ENCODE measurements around the gene ARRDC1. TPM values are rescaled to one million over a fixed set of nuclear protein-coding genes. Genes with fewer than 3 reads are reported as not detected.

Gene ARRDC1
- total RNA-seq, 2 donors from 2014 or later: 40.5 to 56.4 TPM

DNA sequence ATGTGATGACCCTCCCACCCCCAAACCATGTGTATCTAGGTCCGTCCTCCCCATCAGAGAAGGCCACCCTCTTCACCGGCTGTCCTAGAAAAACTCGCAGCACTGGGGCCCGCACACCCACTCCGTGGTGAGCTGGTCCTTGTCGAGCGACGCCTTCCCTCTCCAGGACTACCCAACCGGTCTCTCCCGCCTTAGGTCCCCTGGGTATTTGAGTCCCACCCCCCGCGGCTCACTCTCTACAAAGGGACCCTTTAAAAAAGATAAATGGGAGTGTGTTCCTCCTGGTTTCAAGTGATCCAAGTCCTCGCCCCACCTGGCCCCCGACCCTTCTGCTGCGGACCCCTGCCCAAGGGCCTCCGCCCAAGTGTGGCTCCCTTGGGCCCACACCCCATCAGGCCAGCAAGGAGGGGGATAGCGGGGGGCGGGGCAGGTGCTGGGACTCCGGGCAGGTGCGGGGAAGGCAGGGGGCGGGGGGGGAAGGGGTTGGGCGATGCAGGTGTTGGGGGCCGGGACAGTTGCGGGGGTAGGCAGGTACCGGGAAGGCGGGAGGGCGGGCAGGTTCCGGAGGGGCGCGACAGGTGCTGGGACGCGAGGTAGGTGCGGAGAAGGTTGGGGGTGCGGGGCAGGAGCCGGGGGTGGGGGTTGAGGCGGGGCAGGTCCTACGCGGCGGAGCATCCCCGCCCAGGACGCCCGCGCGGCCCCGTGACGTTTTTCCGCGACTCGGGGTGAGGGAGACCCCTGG, 970 bp upstream of the ARRDC1 start:
- H3K9me3 ChIP-seq: no peaks in the 10 kb centered on the region
- H3K4me3 ChIP-seq: peak overlapping the region; percentile 73
- DNase-seq (ENCODE audit: low spot score): no peak
- H3K36me3 ChIP-seq: no peaks in the 10 kb centered on the region
- TF ChIP-seq CTCF (IDR thresholded peaks at IDR 0.05): no peak
- no peak overlapping the region for H3K27ac ChIP-seq
- ATAC-seq (ENCODE audit: insufficient number of reproducible peaks, low FRiP score, low read depth): no peak
- H3K27me3 ChIP-seq (replicated peaks; ENCODE audit: insufficient read depth): no peaks in the 10 kb centered on the region
- peaks cover 15 to 41% of the 10 kb centered on the region in 2 donors for H3K4me1 ChIP-seq (ENCODE audit: control insufficient read depth in 1 of 2, low read depth in 2 of 2)

DNA sequence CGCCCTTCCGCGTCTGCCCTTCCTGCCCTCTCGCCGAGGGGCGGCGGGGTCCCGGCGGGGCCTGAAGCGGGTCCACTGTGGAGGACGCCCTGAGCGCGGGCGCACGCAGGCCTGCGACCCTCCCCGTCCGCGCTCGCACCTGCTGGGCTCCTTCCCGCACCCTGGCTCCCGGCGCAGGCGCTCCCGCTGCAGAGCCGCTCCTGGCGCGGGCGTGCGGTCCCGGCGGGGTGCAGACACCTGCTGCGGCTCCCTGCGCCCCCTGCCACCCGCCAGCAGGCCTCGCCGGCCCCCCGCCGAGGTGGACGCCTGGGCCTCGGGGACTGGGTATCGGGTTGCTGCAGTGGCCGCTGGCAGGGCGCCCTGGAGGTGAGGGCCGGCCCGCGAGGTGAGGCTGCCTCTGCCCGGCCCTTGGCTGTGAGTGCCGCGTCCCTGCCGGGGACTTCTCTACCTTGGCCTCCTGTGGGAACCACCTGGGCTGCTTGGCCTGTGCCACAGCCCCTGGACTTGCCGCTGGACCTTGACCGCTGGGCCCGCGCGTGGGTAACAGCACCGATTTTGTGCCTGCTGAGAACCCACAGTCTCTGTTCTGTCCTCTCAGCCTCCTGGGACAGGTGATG, 627 bp downstream of the ARRDC1 start:
- Histone ChIP-seq H3K36me3 (no peaks in the 10 kb centered on the region), H3K9me3 (no peaks in the 10 kb centered on the region), H3K4me1 (ENCODE audit: control insufficient read depth in 1 of 2, low read depth in 2 of 2) (peaks cover 15 to 41% of the 10 kb centered on the region in 2 donors), H3K27ac (peak overlapping the region; percentile 38 to 83), H3K4me3 (peak overlapping the region; percentile 89), H3K27me3 (replicated peaks; ENCODE audit: insufficient read depth) (no peaks in the 10 kb centered on the region)
- no peak for DNase-seq (ENCODE audit: low spot score)
- ATAC-seq (ENCODE audit: insufficient number of reproducible peaks, low FRiP score, low read depth): no peak
- no peak for TF ChIP-seq CTCF (IDR thresholded peaks at IDR 0.05)

DNA sequence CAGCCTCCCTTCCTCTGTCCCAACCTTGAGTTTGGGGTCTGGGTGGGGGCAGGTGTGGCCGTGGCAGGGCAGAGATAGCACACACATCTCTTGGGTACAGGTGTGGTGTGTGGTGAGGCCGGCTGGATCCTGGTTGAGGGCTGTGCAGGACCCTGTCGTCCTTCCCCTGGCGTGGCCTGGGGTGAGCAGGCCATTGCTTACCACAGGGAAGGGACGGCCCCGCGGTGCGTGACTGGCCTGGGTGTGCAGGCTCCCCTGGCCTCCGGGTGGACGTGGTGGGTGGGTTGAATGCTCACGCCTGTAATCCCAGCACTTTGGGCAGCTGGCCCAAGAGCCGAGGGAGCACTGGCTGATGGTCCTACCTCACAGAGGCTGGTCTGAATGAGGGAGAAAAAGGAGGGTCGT, 1.2 kb downstream of the ARRDC1 start:
- Histone ChIP-seq H3K36me3 (no peaks in the 10 kb centered on the region), H3K27me3 (replicated peaks; ENCODE audit: insufficient read depth) (no peaks in the 10 kb centered on the region), H3K27ac (no peak overlapping the region), H3K4me1 (ENCODE audit: control insufficient read depth in 1 of 2, low read depth in 2 of 2) (peaks cover 17 to 43% of the 10 kb centered on the region in 2 donors), H3K9me3 (no peaks in the 10 kb centered on the region), H3K4me3 (peak overlapping the region; percentile 89)
- no peak for DNase-seq (ENCODE audit: low spot score)
- ATAC-seq (ENCODE audit: insufficient number of reproducible peaks, low FRiP score, low read depth): no peak
- TF ChIP-seq CTCF (IDR thresholded peaks at IDR 0.05): no peak

DNA sequence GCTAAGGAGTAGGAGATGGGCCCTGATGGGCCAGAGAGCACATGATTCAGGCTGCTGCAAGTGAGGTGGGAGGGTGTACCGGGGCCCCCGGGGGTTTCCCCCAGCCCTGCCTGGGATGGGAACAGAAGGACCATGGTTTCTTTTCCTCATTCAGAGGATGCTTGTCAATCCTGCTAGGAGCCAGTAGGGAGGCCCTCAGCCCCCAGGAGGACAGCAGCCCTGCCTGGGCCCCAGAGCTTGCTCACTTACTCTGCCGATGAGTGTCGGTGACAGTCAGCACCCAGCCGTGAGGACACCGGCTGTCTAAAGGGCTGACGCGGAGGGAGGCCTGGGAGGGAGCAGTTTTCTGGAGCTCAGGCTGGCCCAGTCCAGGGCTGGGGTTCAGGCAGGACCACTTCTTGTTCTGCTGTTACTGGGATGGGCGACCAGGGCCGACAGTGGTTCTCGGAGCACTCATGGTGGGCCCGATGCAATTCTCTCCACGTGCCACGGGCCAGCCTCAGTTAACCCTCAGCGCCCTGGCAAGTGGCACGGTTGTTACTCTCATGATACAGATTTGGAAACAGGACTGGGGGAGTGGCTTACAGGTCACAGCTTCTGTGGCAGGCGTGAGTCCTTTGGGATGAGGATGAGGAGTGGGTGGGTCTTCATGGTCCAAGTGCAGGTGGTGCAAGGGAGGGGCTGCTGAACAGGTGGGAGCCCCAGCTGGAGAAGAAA, 1.8 kb downstream of the ARRDC1 start:
- H3K4me3 ChIP-seq: peak overlapping the region; percentile 89
- H3K9me3 ChIP-seq: no peaks in the 10 kb centered on the region
- no peak overlapping the region for H3K27ac ChIP-seq
- no peak for ATAC-seq (ENCODE audit: insufficient number of reproducible peaks, low FRiP score, low read depth)
- no peaks in the 10 kb centered on the region for H3K36me3 ChIP-seq
- no peak for TF ChIP-seq CTCF (IDR thresholded peaks at IDR 0.05)
- DNase-seq (ENCODE audit: low spot score): no peak
- peaks cover 21 to 49% of the 10 kb centered on the region in 2 donors for H3K4me1 ChIP-seq (ENCODE audit: control insufficient read depth in 1 of 2, low read depth in 2 of 2)
- H3K27me3 ChIP-seq (replicated peaks; ENCODE audit: insufficient read depth): no peaks in the 10 kb centered on the region

- Histone ChIP-seq H3K27me3 (replicated peaks; ENCODE audit: insufficient read depth) (no peaks in the 10 kb centered on the region), H3K27ac (no peak overlapping the region), H3K36me3 (peaks cover 18% of the 10 kb centered on the region), H3K4me3 (no peak overlapping the region), H3K4me1 (ENCODE audit: control insufficient read depth in 1 of 2, low read depth in 2 of 2) (peaks cover 19 to 41% of the 10 kb centered on the region in 2 donors), H3K9me3 (no peaks in the 10 kb centered on the region)
- no peak for ATAC-seq (ENCODE audit: insufficient number of reproducible peaks, low FRiP score, low read depth)
- no peak for DNase-seq (ENCODE audit: low spot score)
- TF ChIP-seq CTCF (IDR thresholded peaks at IDR 0.05): no peak
Observed at GRCh38 chr9:137610944-137611343, 5.5 kb downstream of the ARRDC1 start.

Measured in thoracic aorta (tissue), 2 donors.